SK-N-SH (cell line): Measurements from ENCODE around the gene KRTAP21-1. TPM values are rescaled to one million over a fixed set of nuclear protein-coding genes. Genes with fewer than 3 reads are reported as not detected.

Source experiments
- CTCF ChIA-PET: fragments of 300-600, 350-600 bp; formaldehyde crosslinking; extraction: SDS; loops from one replicate; lab custom pipeline; 2021; lab: Yijun Ruan, JAX
- POLR2A ChIA-PET: fragments of 350-600 bp; sonication (Branson Sonifier 250); formaldehyde crosslinking; extraction: SDS; loops from one replicate; lab custom pipeline; 2020; ENCODE audit warnings: antibody characterized with exemption, inconsistent platforms; lab: Yijun Ruan, JAX
- DNase-seq: peaks from one replicate; pipeline ENCODE4 v3.0.0; 2012
- H2AFZ ChIP-seq: fragments of 200-600 bp; sonication (generic); 2 replicates; pipeline ENCODE4 v1.8.1; 2016; ENCODE audit warnings: antibody characterized with exemption, mild to moderate bottlenecking, low read depth
- H3F3A ChIP-seq: fragments of 200-600 bp; sonication (generic); replicated peaks from 2 replicates; pipeline ENCODE3; 2016; ENCODE audit warnings: antibody characterized with exemption, mild to moderate bottlenecking; ENCODE audit not compliant: insufficient read depth
- H3K27ac ChIP-seq, 2 experiments: fragments of 200-500 bp in 1 of 2; fragments of 200-600 bp in 1 of 2; sonication (Bioruptor generic) in 1 of 2; sonication (generic), shearing (Covaris generic) in 1 of 2; 2 replicates each; pipeline versions ENCODE4 v1.5.1 to v1.6.1; 2014 to 2016; ENCODE audit warnings: low read depth in 2 of 2, inconsistent platforms in 1 of 2, low read length in 1 of 2, mild to moderate bottlenecking in 1 of 2, mixed read lengths in 1 of 2
- H3K27me3 ChIP-seq: fragments of 200-600 bp; sonication (generic), shearing (Covaris generic); 2 replicates; pipeline ENCODE4 v1.6.1; 2016; ENCODE audit warnings: mixed run types; ENCODE audit not compliant: insufficient read depth
- H3K36me3 ChIP-seq, 2 experiments: fragments of 200-500 bp in 1 of 2; fragments of 200-600 bp in 1 of 2; sonication (Bioruptor generic) in 1 of 2; sonication (generic) in 1 of 2; replicated peaks in 1 of 2; 2 replicates each; pipeline versions ENCODE3 to v1.5.1; 2014 to 2016; ENCODE audit warnings: low read length in 1 of 2, mild to moderate bottlenecking in 1 of 2; ENCODE audit not compliant: insufficient read depth in 2 of 2, control insufficient read depth in 1 of 2
- H3K4me1 ChIP-seq, 2 experiments: fragments of 200-500 bp in 1 of 2; fragments of 200-600 bp in 1 of 2; sonication (Bioruptor generic) in 1 of 2; sonication (generic), shearing (Covaris generic) in 1 of 2; 2 replicates each; pipeline versions ENCODE4 v1.5.1 to v1.6.1; 2014 to 2016; ENCODE audit warnings: low read depth in 1 of 2, low read length in 1 of 2, mixed run types in 1 of 2; ENCODE audit not compliant: insufficient read depth in 2 of 2, control insufficient read depth in 1 of 2
- H3K4me2 ChIP-seq: fragments of 200-600 bp; sonication (generic), shearing (Covaris generic); 2 replicates; pipeline ENCODE4 v1.6.1; 2017; ENCODE audit warnings: mixed run types
- H3K4me3 ChIP-seq, 2 experiments: fragments of 200-500 bp in 1 of 2; fragments of 200-600 bp in 1 of 2; sonication (Bioruptor generic) in 1 of 2; sonication (generic), shearing (Covaris generic) in 1 of 2; 2 replicates each; pipeline versions ENCODE4 v1.5.1 to v1.8.1; 2014 to 2016; ENCODE audit warnings: low read depth in 2 of 2, inconsistent platforms in 1 of 2, low read length in 1 of 2, mild to moderate bottlenecking in 1 of 2, mixed read lengths in 1 of 2, moderate library complexity in 1 of 2
- H3K79me2 ChIP-seq: fragments of 200-600 bp; sonication (generic); 2 replicates; pipeline ENCODE4 v1.8.1; 2017; ENCODE audit warnings: mild to moderate bottlenecking; ENCODE audit not compliant: insufficient read depth
- H3K9ac ChIP-seq: fragments of 200-600 bp; sonication (generic); 2 replicates; pipeline ENCODE4 v1.6.1; 2017; ENCODE audit warnings: mixed run types
- H3K9me2 ChIP-seq: fragments of 200-600 bp; sonication (generic); 2 replicates; pipeline ENCODE4 v1.6.1; 2017; ENCODE audit warnings: mixed run types
- H3K9me3 ChIP-seq: fragments of 200-600 bp; sonication (generic); 2 replicates; pipeline ENCODE4 v1.6.1; 2017; ENCODE audit warnings: mixed run types, mild to moderate bottlenecking, moderate library complexity
- H4K20me1 ChIP-seq: fragments of 200-600 bp; sonication (generic); 2 replicates; pipeline ENCODE4 v1.6.1; 2017; ENCODE audit warnings: mild to moderate bottlenecking, mixed run types; ENCODE audit not compliant: insufficient read depth
- ELF1 ChIP-seq: IDR thresholded peaks from 2 replicates; pipeline ENCODE4 v1.4.0; 2012
- FOXM1 ChIP-seq: IDR thresholded peaks from 2 replicates; pipeline ENCODE4 v1.4.0; 2012; ENCODE audit warnings: low read depth, mild to moderate bottlenecking
- MEF2A ChIP-seq: IDR thresholded peaks from 2 replicates; pipeline ENCODE4 v1.4.0; 2012; ENCODE audit warnings: low read depth, borderline replicate concordance
- NRF1 ChIP-seq: IDR thresholded peaks from 2 replicates; pipeline ENCODE4 v1.6.1; 2012; ENCODE audit warnings: low read depth, mild to moderate bottlenecking, low read length
- RCOR1 ChIP-seq: fragments of 150-350 bp; IDR thresholded peaks from 2 replicates; pipeline ENCODE4 v1.6.1; 2017; ENCODE audit warnings: antibody characterized with exemption, low read length
- polyA plus RNA-seq, 3 experiments: library from polyadenylated mRNA; depleted of rRNA; stranded (reverse); fragments of >200 nt; gene quantifications; 2 replicates each; pipeline ENCODE4 v1.2.3, GENCODE V29; 2012
- small RNA-seq, 7 experiments: library from RNA; depleted of rRNA; stranded (forward); fragments of <200 nt; gene quantifications; one replicate each; pipeline ENCODE3, GENCODE V24; 2012

Gene KRTAP21-1
- polyA plus RNA-seq, 1 of the 3 experiments (the other 2 are of a cell fraction) = not detected

GRCh38 chr21:30707409-30707808 lies 47.8 kb downstream of the KRTAP21-1 start:
- no peak for TF ChIP-seq NRF1
- TF ChIP-seq RCOR1 = no peak
- TF ChIP-seq FOXM1 = no peak
- TF ChIP-seq ELF1 = no peak
- no peak for TF ChIP-seq MEF2A
- Histone ChIP-seq H3K4me1 (no peaks in the 10 kb centered on the region), H3K79me2 (no peaks in the 10 kb centered on the region), H3K27ac (no peak overlapping the region), H3F3A (no peaks in the 10 kb centered on the region), H2AFZ (no peak overlapping the region), H3K4me2 (no peak overlapping the region), H4K20me1 (no peaks in the 10 kb centered on the region), H3K36me3 (no peaks in the 10 kb centered on the region), H3K9me3 (no peaks in the 10 kb centered on the region), H3K9me2 (no peaks in the 10 kb centered on the region), H3K9ac (no peak overlapping the region), H3K27me3 (no peaks in the 10 kb centered on the region), H3K4me3 (no peak overlapping the region)
- CTCF ChIA-PET = no interaction called here
- DNase-seq = no peak
- POLR2A ChIA-PET = no interaction called here

Small RNA genes lying within 50 kb of the gene (small RNA-seq; reads per million reads assigned to genes)
- gene AP000244.1 (0 reads per million in 7 experiments), gene KRTAP21-3 (0 to 0.17 (median 0) reads per million in 7 experiments), gene KRTAP8-2P (0 reads per million in 7 experiments)

Other genes starting within 250 kb of the KRTAP21-1 start
- not detected in 2 replicates for gene KRTAP19-6, start 213.6 kb downstream of the KRTAP21-1 start, polyA plus RNA-seq (2012; rRNA removed)
- gene KRTAP19-7, start 194.1 kb downstream of the KRTAP21-1 start, polyA plus RNA-seq (2012; rRNA removed) = not detected in 2 replicates
- not detected in 2 replicates for gene KRTAP22-2, start 165.0 kb downstream of the KRTAP21-1 start, polyA plus RNA-seq (2012; rRNA removed)
- gene KRTAP6-3, start 163.0 kb downstream of the KRTAP21-1 start, polyA plus RNA-seq (2012; rRNA removed) = not detected in 2 replicates
- gene KRTAP6-2, start 156.5 kb downstream of the KRTAP21-1 start, polyA plus RNA-seq (2012; rRNA removed) = not detected in 2 replicates
- not detected in 2 replicates for gene KRTAP22-1, start 154.3 kb downstream of the KRTAP21-1 start, polyA plus RNA-seq (2012; rRNA removed)
- gene KRTAP6-1, start 141.5 kb downstream of the KRTAP21-1 start, polyA plus RNA-seq (2012; rRNA removed) = not detected in 2 replicates
- not detected in 2 replicates for gene KRTAP20-1, start 139.0 kb downstream of the KRTAP21-1 start, polyA plus RNA-seq (2012; rRNA removed)
- not detected in 2 replicates for gene KRTAP20-4, start 134.8 kb downstream of the KRTAP21-1 start, polyA plus RNA-seq (2012; rRNA removed)
- not detected in 2 replicates for gene KRTAP20-2, start 120.2 kb downstream of the KRTAP21-1 start, polyA plus RNA-seq (2012; rRNA removed)
- not detected in 2 replicates for gene KRTAP20-3, start 112.6 kb downstream of the KRTAP21-1 start, polyA plus RNA-seq (2012; rRNA removed)
- gene KRTAP21-3, start 36.7 kb downstream of the KRTAP21-1 start, polyA plus RNA-seq (2012; rRNA removed) = not detected in 2 replicates
- gene KRTAP21-2, start 8.2 kb downstream of the KRTAP21-1 start, polyA plus RNA-seq (2012; rRNA removed) = not detected in 2 replicates
- not detected in 2 replicates for gene KRTAP8-1, start 57.8 kb upstream of the KRTAP21-1 start, polyA plus RNA-seq (2012; rRNA removed)
- not detected in 2 replicates for gene KRTAP7-1, start 74.3 kb upstream of the KRTAP21-1 start, polyA plus RNA-seq (2012; rRNA removed)
- gene KRTAP11-1, start 126.2 kb upstream of the KRTAP21-1 start, polyA plus RNA-seq (2012; rRNA removed) = not detected in 2 replicates